Breast epithelium (tissue), 4 donors: ENCODE results near the gene CHMP4A. TPM values are rescaled to one million over a fixed set of nuclear protein-coding genes. Genes with fewer than 3 reads are reported as not detected.

ENCODE experiments used
- DNase-seq, 2 donors: peaks; one replicate each; pipeline ENCODE4 v3.0.0-alpha.2; 2019; ENCODE audit warnings: low spot score in 2 of 2
- H3K27ac ChIP-seq, 2 donors: fragments of 200-600 bp; sonication (generic) in 1 of 2; one replicate each; pipeline ENCODE4 v1.5.1; 2016 to 2019; ENCODE audit warnings: mild to moderate bottlenecking in 1 of 2
- H3K27me3 ChIP-seq, 2 donors: fragments of 200-600 bp; sonication (generic) in 1 of 2; one replicate each; pipeline versions ENCODE4 v1.5.1 to v1.6.0; 2017 to 2019; ENCODE audit warnings: control low read depth in 1 of 2, mild to moderate bottlenecking in 1 of 2
- H3K36me3 ChIP-seq: fragments of 200-600 bp; one replicate; pipeline ENCODE4 v1.5.1; 2019
- H3K4me1 ChIP-seq, 2 donors: fragments of 200-600 bp; sonication (generic); one replicate each; pipeline ENCODE4 v1.5.1; 2016 to 2019; ENCODE audit warnings: control low read depth in 1 of 2
- H3K4me3 ChIP-seq, 3 donors: fragments of 200-600 bp; sonication (generic); 1 replicate in 2 of 3; 2 replicates in 1 of 3; pipeline ENCODE4 v1.5.1; 2016 to 2019; ENCODE audit warnings: mild to moderate bottlenecking in 3 of 3, moderate library complexity in 2 of 3
- H3K9me3 ChIP-seq, 2 donors: fragments of 200-600 bp; sonication (generic) in 1 of 2; one replicate each; pipeline ENCODE4 v1.5.1; 2016 to 2019; ENCODE audit warnings: control low read depth in 1 of 2
- CTCF ChIP-seq, 3 donors: fragments of 450-650 bp; IDR thresholded peaks; one replicate each; pipeline ENCODE4 v1.5.1; 2016 to 2017; ENCODE audit warnings: antibody characterized with exemption in 3 of 3, mild to moderate bottlenecking in 3 of 3, moderate library complexity in 3 of 3
- POLR2A ChIP-seq: fragments of 450-650 bp; IDR thresholded peaks from one replicate; pipeline ENCODE4 v1.6.1; 2016; ENCODE audit warnings: antibody characterized with exemption, mild to moderate bottlenecking, moderate library complexity
- POLR2AphosphoS5 ChIP-seq, 3 donors: sonication (generic); formaldehyde crosslinking; IDR thresholded peaks; one replicate each; pipeline ENCODE4 v1.6.1; 2017; ENCODE audit warnings: antibody characterized with exemption in 3 of 3
- intact Hi-C: fragments of 100-400 bp; cut with DNase I; formaldehyde crosslinking; loops from one replicate; pipeline ENCODE4 v1.15.1; 2023; ENCODE audit warnings: low total_unique reads
- total RNA-seq, 3 donors: library from RNA; depleted of rRNA; stranded (reverse); fragments of >200 nt; gene quantifications; one replicate each; pipeline ENCODE4 v1.1.0, GENCODE V29; 2016

CHMP4A gene
- total RNA-seq, 3 donors from 2014 or later, result 66.5 to 88.8 (median 85.0) TPM

- intact Hi-C loops, result no loop called here
- Histone ChIP-seq H3K4me1 (peaks cover 0 to 5% of the 10 kb centered on the region in 2 donors), H3K4me3 (no peak overlapping the region), H3K36me3 (peaks cover 5% of the 10 kb centered on the region), H3K27me3 (no peaks in the 10 kb centered on the region), H3K9me3 (no peaks in the 10 kb centered on the region), H3K27ac (peak overlapping the region; percentile 92 to 98)
- DNase-seq, result no peak
- no peak for TF ChIP-seq CTCF (IDR thresholded peaks at IDR 0.05)
- no peak for TF ChIP-seq POLR2A
- TF ChIP-seq POLR2AphosphoS5 (IDR thresholded peaks at IDR 0.05), result no peak
Observed at GRCh38 chr14:24159777-24160498, 53.4 kb downstream of the CHMP4A start.

Other genes starting within 250 kb of the CHMP4A start
- gene DHRS4L2, start 224.6 kb downstream of the CHMP4A start, total RNA-seq, result 10 to 100 TPM; 13.4 to 22.9 (median 16.8) TPM
- gene CARMIL3, start 161.5 kb downstream of the CHMP4A start, total RNA-seq, result under 1 TPM; 0.16 to 0.98 (median 0.73) TPM
- gene CPNE6, start 141.9 kb downstream of the CHMP4A start, total RNA-seq, result not detected
- gene PCK2, start 119.2 kb downstream of the CHMP4A start, total RNA-seq, result 10 to 100 TPM; 20.5 to 51.5 (median 24.3) TPM
- 10 to 100 TPM; 78.6 to 81.6 (median 80.9) TPM for gene DCAF11, start 98.7 kb downstream of the CHMP4A start, total RNA-seq
- 1 to 10 TPM; 2.1 to 5.6 (median 2.5) TPM for gene NRL, start 98.5 kb downstream of the CHMP4A start, total RNA-seq
- 1 to 10 TPM; 1.2 to 2.6 (median 1.6) TPM for gene FITM1, start 82.8 kb downstream of the CHMP4A start, total RNA-seq
- 100 to 1,000 TPM in 2 of 3 donors, 10 to 100 TPM in 1; 91.1 to 151 (median 135) TPM for gene PSME1, start 77.3 kb downstream of the CHMP4A start, total RNA-seq
- gene EMC9, start 71.9 kb downstream of the CHMP4A start, total RNA-seq, result 10 to 100 TPM; 13.4 to 19.0 (median 16.5) TPM
- 10 to 100 TPM; 22.1 to 69.2 (median 62.1) TPM for gene PSME2, start 66.9 kb downstream of the CHMP4A start, total RNA-seq
- gene RNF31, start 66.0 kb downstream of the CHMP4A start, total RNA-seq, result 10 to 100 TPM; 29.1 to 43.8 (median 41.0) TPM
- 10 to 100 TPM; 44.6 to 76.0 (median 54.7) TPM for gene IRF9, start 52.2 kb downstream of the CHMP4A start, total RNA-seq
- 10 to 100 TPM in 1 of 3 donors, 1 to 10 TPM in 2; 2.9 to 10.2 (median 6.6) TPM for gene REC8, start 41.4 kb downstream of the CHMP4A start, total RNA-seq
- 10 to 100 TPM; 17.0 to 41.6 (median 21.7) TPM for gene IPO4, start 24.7 kb downstream of the CHMP4A start, total RNA-seq
- 10 to 100 TPM; 52.3 to 75.7 (median 71.1) TPM for gene TM9SF1, start 18.0 kb downstream of the CHMP4A start, total RNA-seq
- gene TSSK4, start 7.8 kb downstream of the CHMP4A start, total RNA-seq, result 1 to 10 TPM in 1 of 3 donors, not detected in 2; 1.3 TPM
- 10 to 100 TPM; 13.1 to 20.8 (median 17.1) TPM for gene MDP1, start 2.6 kb upstream of the CHMP4A start, total RNA-seq
- 100 to 1,000 TPM; 118 to 165 (median 150) TPM for gene NEDD8, start 18.9 kb upstream of the CHMP4A start, total RNA-seq
- 10 to 100 TPM; 59.3 to 74.6 (median 66.1) TPM for gene GMPR2, start 19.4 kb upstream of the CHMP4A start, total RNA-seq
- gene TINF2, start 29.1 kb upstream of the CHMP4A start, total RNA-seq, result 10 to 100 TPM; 53.1 to 71.9 (median 55.5) TPM
- gene TGM1, start 49.7 kb upstream of the CHMP4A start, total RNA-seq, result 10 to 100 TPM in 1 of 3 donors, 1 to 10 TPM in 1, under 1 TPM in 1; 0.32 to 18.7 (median 1.6) TPM
- 10 to 100 TPM; 24.8 to 41.6 (median 34.4) TPM for gene RABGGTA, start 58.1 kb upstream of the CHMP4A start, total RNA-seq
- 10 to 100 TPM; 21.9 to 45.7 (median 32.1) TPM for gene DHRS1, start 86.3 kb upstream of the CHMP4A start, total RNA-seq
- gene NOP9, start 86.4 kb upstream of the CHMP4A start, total RNA-seq, result 10 to 100 TPM; 18.4 to 21.0 (median 19.0) TPM
- 10 to 100 TPM in 2 of 3 donors, 1 to 10 TPM in 1; 8.0 to 14.4 (median 10.4) TPM for gene CIDEB, start 94.5 kb upstream of the CHMP4A start, total RNA-seq
- 10 to 100 TPM in 1 of 3 donors, 1 to 10 TPM in 2; 8.5 to 11.1 (median 9.4) TPM for gene LTB4R2, start 96.7 kb upstream of the CHMP4A start, total RNA-seq
- gene LTB4R, start 98.0 kb upstream of the CHMP4A start, total RNA-seq, result 10 to 100 TPM in 2 of 3 donors, 1 to 10 TPM in 1; 5.7 to 18.4 (median 12.8) TPM
- gene ADCY4, start 121.6 kb upstream of the CHMP4A start, total RNA-seq, result 10 to 100 TPM; 13.8 to 60.6 (median 27.7) TPM
- gene RIPK3, start 126.5 kb upstream of the CHMP4A start, total RNA-seq, result 10 to 100 TPM; 10.7 to 13.4 (median 12.0) TPM
- gene NFATC4, start 154.7 kb upstream of the CHMP4A start, total RNA-seq, result 10 to 100 TPM; 28.6 to 67.2 (median 32.8) TPM
- gene NYNRIN, start 185.5 kb upstream of the CHMP4A start, total RNA-seq, result 1 to 10 TPM; 6.4 to 8.2 (median 7.7) TPM
- 1 to 10 TPM; 1.6 to 3.8 (median 2.3) TPM for gene CBLN3, start 216.2 kb upstream of the CHMP4A start, total RNA-seq
- 10 to 100 TPM; 48.5 to 68.1 (median 63.9) TPM for gene KHNYN, start 216.5 kb upstream of the CHMP4A start, total RNA-seq
- 10 to 100 TPM; 42.1 to 63.4 (median 53.4) TPM for gene SDR39U1, start 229.3 kb upstream of the CHMP4A start, total RNA-seq